ENCODE data around the gene CLIC5.

CLIC5 gene

GRCh38 chr6:45990162-45990561, 25.5 kb downstream of the CLIC5 start:
- no peak for DNase-seq

- no peak for DNase-seq
These were observed 27.0 kb downstream of the CLIC5 start for GRCh38 chr6:45988635-45989034.

- no peak for DNase-seq
These were observed 27.8 kb downstream of the CLIC5 start for GRCh38 chr6:45987856-45988255.

GRCh38 chr6:45986746-45987274, 28.9 kb downstream of the CLIC5 start:
- DNase-seq, result no peak

- DNase-seq, result no peak
These were observed 30.8 kb downstream of the CLIC5 start for GRCh38 chr6:45984788-45985425.

- DNase-seq, result no peak
These were observed 31.3 kb downstream of the CLIC5 start for GRCh38 chr6:45984347-45984746.

GRCh38 chr6:45983062-45983461, 32.6 kb downstream of the CLIC5 start:
- no peak for DNase-seq

- DNase-seq, result no peak
These were observed 33.2 kb downstream of the CLIC5 start for GRCh38 chr6:45982280-45983036.

GRCh38 chr6:45981046-45981445, 34.6 kb downstream of the CLIC5 start:
- DNase-seq, result no peak

- no peak for DNase-seq
These were observed 36.3 kb downstream of the CLIC5 start for GRCh38 chr6:45979311-45979710.

GRCh38 chr6:45974596-45974995, 41.1 kb downstream of the CLIC5 start:
- no peak for DNase-seq

GRCh38 chr6:45972795-45973503, 42.7 kb downstream of the CLIC5 start:
- no peak for DNase-seq

- DNase-seq, result no peak
These were observed 44.4 kb downstream of the CLIC5 start for GRCh38 chr6:45971287-45971686.

GRCh38 chr6:45970326-45970725, 45.3 kb downstream of the CLIC5 start:
- no peak for DNase-seq

- DNase-seq, result no peak
These were observed 45.8 kb downstream of the CLIC5 start for GRCh38 chr6:45969883-45970282.

- no peak for DNase-seq
These were observed 46.6 kb downstream of the CLIC5 start for GRCh38 chr6:45969026-45969425.

GRCh38 chr6:45967363-45967762, 48.3 kb downstream of the CLIC5 start:
- DNase-seq, result no peak

- no peak for DNase-seq
These were observed 48.9 kb downstream of the CLIC5 start for GRCh38 chr6:45966797-45967196.

- DNase-seq, result no peak
These were observed 49.3 kb downstream of the CLIC5 start for GRCh38 chr6:45966340-45966739.

- DNase-seq, result no peak
These were observed 49.9 kb downstream of the CLIC5 start for GRCh38 chr6:45965792-45966191.

- no peak for DNase-seq
These were observed 50.7 kb downstream of the CLIC5 start for GRCh38 chr6:45965007-45965406.

GRCh38 chr6:45964300-45964699, 51.4 kb downstream of the CLIC5 start:
- no peak for DNase-seq

- DNase-seq, result no peak
These were observed 51.8 kb downstream of the CLIC5 start for GRCh38 chr6:45963896-45964295.

GRCh38 chr6:45961125-45961524, 54.5 kb downstream of the CLIC5 start:
- DNase-seq, result no peak

Measured in AML-193 (cell line).